Astrocyte (in vitro differentiated cells and primary cell): ENCODE results near the gene SLC25A21.

Experiments used
- EZH2 ChIP-seq: IDR thresholded peaks from 2 replicates; pipeline ENCODE4 v1.6.1; 2012; ENCODE audit warnings: mild to moderate bottlenecking, low read length, inconsistent platforms; ENCODE audit not compliant: insufficient read depth
- TF ChIP-seq, protein P1 (sequence below): IDR thresholded peaks from 2 replicates; pipeline ENCODE4 v1.5.1; 2011; ENCODE audit warnings: low read depth, mild to moderate bottlenecking, inconsistent platforms, low read length, moderate library complexity; ENCODE audit not compliant: insufficient read depth

- TF ChIP-seq, protein P1, sequence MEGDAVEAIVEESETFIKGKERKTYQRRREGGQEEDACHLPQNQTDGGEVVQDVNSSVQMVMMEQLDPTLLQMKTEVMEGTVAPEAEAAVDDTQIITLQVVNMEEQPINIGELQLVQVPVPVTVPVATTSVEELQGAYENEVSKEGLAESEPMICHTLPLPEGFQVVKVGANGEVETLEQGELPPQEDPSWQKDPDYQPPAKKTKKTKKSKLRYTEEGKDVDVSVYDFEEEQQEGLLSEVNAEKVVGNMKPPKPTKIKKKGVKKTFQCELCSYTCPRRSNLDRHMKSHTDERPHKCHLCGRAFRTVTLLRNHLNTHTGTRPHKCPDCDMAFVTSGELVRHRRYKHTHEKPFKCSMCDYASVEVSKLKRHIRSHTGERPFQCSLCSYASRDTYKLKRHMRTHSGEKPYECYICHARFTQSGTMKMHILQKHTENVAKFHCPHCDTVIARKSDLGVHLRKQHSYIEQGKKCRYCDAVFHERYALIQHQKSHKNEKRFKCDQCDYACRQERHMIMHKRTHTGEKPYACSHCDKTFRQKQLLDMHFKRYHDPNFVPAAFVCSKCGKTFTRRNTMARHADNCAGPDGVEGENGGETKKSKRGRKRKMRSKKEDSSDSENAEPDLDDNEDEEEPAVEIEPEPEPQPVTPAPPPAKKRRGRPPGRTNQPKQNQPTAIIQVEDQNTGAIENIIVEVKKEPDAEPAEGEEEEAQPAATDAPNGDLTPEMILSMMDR = no peak
- TF ChIP-seq EZH2 = no peak
These were observed 111.7 kb downstream of the SLC25A21 start for GRCh38 chr14:37060496-37061260.
